ENCODE results near the gene WDR27.

DNA sequence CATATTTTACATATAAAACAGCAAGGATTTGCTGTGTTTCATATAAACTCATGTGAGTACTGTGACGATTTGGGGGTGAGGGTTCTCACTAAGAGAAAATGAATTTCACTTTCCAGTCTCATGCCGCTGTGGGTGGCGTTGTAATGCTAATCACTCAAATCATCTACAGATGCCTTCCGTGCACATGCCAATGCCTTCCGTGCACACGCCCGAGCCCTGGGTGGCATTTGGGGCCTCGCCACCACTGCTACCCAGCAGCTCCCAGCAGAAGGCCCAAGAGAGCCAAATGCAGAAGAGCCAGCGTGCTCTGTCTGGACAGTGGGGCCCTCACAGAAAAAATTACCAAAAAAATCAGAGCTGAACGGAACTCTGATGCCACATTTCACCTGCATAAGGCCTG is 53.7 kb downstream of the WDR27 start:
- TF ChIP-seq, protein P1, sequence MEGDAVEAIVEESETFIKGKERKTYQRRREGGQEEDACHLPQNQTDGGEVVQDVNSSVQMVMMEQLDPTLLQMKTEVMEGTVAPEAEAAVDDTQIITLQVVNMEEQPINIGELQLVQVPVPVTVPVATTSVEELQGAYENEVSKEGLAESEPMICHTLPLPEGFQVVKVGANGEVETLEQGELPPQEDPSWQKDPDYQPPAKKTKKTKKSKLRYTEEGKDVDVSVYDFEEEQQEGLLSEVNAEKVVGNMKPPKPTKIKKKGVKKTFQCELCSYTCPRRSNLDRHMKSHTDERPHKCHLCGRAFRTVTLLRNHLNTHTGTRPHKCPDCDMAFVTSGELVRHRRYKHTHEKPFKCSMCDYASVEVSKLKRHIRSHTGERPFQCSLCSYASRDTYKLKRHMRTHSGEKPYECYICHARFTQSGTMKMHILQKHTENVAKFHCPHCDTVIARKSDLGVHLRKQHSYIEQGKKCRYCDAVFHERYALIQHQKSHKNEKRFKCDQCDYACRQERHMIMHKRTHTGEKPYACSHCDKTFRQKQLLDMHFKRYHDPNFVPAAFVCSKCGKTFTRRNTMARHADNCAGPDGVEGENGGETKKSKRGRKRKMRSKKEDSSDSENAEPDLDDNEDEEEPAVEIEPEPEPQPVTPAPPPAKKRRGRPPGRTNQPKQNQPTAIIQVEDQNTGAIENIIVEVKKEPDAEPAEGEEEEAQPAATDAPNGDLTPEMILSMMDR (conservative IDR thresholded peaks at IDR 0.05; ENCODE audit: low read length): no peak
- no peak for TF ChIP-seq EZH2phosphoT487 (IDR thresholded peaks at IDR 0.05; ENCODE audit: borderline replicate concordance)

Measured in Loucy (cell line).